ENCODE results near the gene RNF212B. TPM values are rescaled to one million over a fixed set of nuclear protein-coding genes. Genes with fewer than 3 reads are reported as not detected.
"Not testable (repeated sequence)": the region's sequence is repeated elsewhere in the genome, so short reads cannot be mapped to it uniquely, and the experiment has no call there.

The RNF212B gene
- total RNA-seq, 4 donors from 2014 or later, result not detected

DNA sequence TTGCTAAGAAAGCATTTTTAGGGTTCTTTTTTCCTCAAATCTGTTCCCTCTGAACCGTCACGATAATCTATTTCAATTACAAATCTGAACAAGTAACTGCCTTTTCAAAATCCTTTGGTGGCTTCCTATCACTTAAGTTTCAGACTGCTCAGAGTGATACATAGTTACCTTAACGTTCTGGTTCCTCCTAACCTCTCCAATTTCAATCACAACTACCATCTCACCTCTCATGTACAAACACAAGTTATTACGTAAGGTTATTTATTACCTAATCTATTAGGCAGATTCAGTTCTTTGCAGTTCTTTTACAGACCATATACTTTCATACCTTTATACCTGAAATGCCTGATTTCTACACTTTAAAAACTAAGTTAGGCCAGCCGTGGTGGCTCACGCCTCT lies 12.1 kb downstream of the RNF212B start:
- no peak overlapping the region for H3K27ac ChIP-seq
- intact Hi-C loops (cut with DNase I), result no loop called here

DNA sequence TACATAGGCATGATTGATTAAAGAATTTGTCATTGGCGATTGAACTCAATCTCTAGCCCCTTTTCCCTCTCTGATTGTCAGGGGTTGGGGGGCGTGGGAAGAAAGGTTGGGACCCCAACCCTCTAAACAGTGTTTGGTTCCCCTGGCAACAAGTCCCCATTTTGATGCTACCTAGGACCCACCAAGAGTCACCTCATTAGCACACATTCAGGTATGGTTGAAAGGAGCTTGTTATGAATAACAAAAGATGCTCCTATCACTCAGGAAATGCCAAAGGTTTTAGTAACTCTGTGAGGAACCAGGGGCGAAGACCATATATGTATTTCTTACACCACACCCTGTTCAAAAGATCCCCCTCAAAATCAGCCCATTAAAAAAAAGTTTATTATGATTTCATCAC lies 14.3 kb downstream of the RNF212B start:
- H3K36me3 ChIP-seq, result no peaks in the 10 kb centered on the region
- no peaks in the 10 kb centered on the region for H3K4me1 ChIP-seq
- no peaks in the 10 kb centered on the region for H3K9me3 ChIP-seq
- DNase-seq, result no peak
- H3K27me3 ChIP-seq, result peaks cover 0 to 14% (median 0%) of the 10 kb centered on the region in 4 donors
- 39 to 51% methylated on average over 3 of the region's 3 CpGs for WGBS, 2 donors
- intact Hi-C loops (cut with DNase I), result no loop called here
- no peak overlapping the region for H3K27ac ChIP-seq
- no peak for TF ChIP-seq POLR2A (IDR thresholded peaks at IDR 0.05)
- TF ChIP-seq, protein P1, sequence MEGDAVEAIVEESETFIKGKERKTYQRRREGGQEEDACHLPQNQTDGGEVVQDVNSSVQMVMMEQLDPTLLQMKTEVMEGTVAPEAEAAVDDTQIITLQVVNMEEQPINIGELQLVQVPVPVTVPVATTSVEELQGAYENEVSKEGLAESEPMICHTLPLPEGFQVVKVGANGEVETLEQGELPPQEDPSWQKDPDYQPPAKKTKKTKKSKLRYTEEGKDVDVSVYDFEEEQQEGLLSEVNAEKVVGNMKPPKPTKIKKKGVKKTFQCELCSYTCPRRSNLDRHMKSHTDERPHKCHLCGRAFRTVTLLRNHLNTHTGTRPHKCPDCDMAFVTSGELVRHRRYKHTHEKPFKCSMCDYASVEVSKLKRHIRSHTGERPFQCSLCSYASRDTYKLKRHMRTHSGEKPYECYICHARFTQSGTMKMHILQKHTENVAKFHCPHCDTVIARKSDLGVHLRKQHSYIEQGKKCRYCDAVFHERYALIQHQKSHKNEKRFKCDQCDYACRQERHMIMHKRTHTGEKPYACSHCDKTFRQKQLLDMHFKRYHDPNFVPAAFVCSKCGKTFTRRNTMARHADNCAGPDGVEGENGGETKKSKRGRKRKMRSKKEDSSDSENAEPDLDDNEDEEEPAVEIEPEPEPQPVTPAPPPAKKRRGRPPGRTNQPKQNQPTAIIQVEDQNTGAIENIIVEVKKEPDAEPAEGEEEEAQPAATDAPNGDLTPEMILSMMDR (IDR thresholded peaks at IDR 0.05), result no peak
- no peak overlapping the region for H3K4me3 ChIP-seq

More for the DNA sequence above, 12.1 kb downstream of the RNF212B start:
- no peak for TF ChIP-seq POLR2A (IDR thresholded peaks at IDR 0.05)
- TF ChIP-seq, protein P1 (IDR thresholded peaks at IDR 0.05), result no peak
- no peak for DNase-seq
- H3K36me3 ChIP-seq, result no peaks in the 10 kb centered on the region
- H3K27me3 ChIP-seq, result peaks cover 0 to 14% (median 0%) of the 10 kb centered on the region in 4 donors
- no peak overlapping the region for H3K4me3 ChIP-seq
- 80 to 87% methylated on average over 6 of the region's 6 CpGs for whole genome bisulfite sequencing, 2 donors
- no peaks in the 10 kb centered on the region for H3K4me1 ChIP-seq
- H3K9me3 ChIP-seq, result no peaks in the 10 kb centered on the region

DNA sequence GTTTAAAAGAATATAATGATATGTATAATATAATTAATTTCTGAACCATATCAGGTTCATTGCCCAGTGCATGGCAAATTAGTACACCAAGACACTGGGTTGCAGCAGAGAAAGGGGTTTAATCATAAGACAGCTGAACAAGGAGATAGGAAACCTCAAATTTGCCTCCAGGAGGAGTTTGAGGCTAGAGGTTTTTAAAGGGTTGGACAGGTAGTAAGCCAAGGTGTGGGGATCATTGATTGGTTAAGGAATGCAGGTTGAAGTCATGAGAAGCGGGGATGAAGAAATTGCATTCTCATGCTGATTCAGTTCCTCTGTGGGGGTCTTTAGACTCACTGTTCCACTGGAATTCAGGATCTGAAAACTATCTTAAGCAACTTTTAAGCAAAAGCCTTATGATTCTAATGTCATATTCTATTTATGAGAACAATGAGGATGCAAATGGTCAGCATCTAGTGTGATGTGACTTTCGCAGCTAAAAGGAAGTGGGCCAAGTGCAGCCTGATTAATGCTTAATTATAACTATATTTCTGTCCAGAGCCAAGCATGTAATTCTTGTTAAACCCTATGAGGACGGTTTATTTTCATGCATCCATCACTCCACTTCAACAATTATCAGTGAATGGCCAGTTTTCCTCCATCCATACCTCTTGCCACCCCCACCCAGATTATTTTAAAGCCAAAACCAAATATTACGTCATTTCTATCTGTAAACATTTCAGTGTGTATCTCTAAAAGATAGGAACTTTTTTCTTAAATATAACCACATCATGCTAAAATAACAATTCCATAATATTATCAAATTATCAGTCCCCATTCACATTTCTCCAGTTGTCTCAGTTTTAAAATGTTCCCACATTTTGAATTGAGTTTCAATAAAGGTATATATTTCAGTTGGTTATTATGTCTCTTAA lies 14.9 kb downstream of the RNF212B start:
- Histone ChIP-seq H3K27ac (no peak overlapping the region), H3K27me3 (peaks cover 0 to 14% (median 0%) of the 10 kb centered on the region in 4 donors), H3K4me1 (no peaks in the 10 kb centered on the region), H3K4me3 (no peak overlapping the region), H3K9me3 (no peaks in the 10 kb centered on the region), H3K36me3 (no peaks in the 10 kb centered on the region)
- 48 to 65% methylated on average over 4 of the region's 4 CpGs for WGBS, 2 donors
- DNase-seq, result no peak
- no peak for TF ChIP-seq POLR2A (IDR thresholded peaks at IDR 0.05)
- TF ChIP-seq, protein P1 (IDR thresholded peaks at IDR 0.05), result no peak
- intact Hi-C loops (cut with DNase I), result no loop called here

DNA sequence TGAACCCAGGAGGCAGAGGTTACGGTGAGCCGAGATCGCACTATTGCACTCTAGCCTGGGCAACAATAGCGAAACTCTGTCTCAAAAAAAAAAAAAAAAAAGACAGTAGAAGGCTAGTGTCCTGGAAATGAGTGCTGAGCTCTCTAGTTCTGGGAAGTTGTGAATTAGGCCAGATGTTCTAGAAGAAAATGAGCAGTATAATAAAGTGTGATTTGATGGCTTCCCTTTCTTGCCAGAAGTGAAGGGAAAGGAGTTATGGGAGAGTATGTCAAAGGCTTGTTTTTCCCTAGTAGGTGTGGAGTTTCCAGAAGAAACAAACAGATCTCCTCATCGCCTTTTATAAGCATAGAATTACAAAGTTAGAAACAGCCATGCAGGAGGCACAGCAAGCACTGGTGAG lies 20.5 kb downstream of the RNF212B start:
- intact Hi-C loops (cut with DNase I), result no loop called here
- 75 to 78% methylated on average over 5 of the region's 5 CpGs for WGBS, 2 donors
- Histone ChIP-seq H3K27ac (no peak overlapping the region), H3K27me3 (peaks cover 0 to 2% (median 0%) of the 10 kb centered on the region in 4 donors), H3K4me3 (no peak overlapping the region), H3K4me1 (no peaks in the 10 kb centered on the region), H3K9me3 (no peaks in the 10 kb centered on the region), H3K36me3 (no peaks in the 10 kb centered on the region)
- TF ChIP-seq, protein P1 (IDR thresholded peaks at IDR 0.05), result no peak
- no peak for TF ChIP-seq POLR2A (IDR thresholded peaks at IDR 0.05)
- no peak for DNase-seq

DNA sequence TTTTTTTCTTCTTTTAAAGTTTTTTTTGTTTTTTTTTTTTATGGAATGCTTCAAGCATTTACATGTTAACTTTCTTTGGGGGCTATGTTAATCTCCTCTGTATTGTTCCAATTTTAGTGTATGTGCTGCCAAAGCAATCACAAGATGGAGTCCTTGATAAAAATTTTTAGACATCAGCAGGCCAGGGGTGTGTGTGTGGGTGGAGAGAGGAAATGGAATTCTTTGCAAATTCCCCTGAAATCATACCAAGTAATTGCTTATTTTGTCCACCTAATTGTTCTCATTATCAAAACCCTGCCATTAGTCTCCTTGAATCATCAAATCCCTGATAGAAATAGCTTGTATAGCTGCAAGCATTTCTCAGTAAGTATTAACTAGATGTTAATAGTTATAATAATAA lies 21.7 kb downstream of the RNF212B start:
- no peaks in the 10 kb centered on the region for H3K4me1 ChIP-seq
- DNase-seq, result no peak
- TF ChIP-seq POLR2A (IDR thresholded peaks at IDR 0.05), result no peak
- TF ChIP-seq, protein P1 (IDR thresholded peaks at IDR 0.05), result no peak

DNA sequence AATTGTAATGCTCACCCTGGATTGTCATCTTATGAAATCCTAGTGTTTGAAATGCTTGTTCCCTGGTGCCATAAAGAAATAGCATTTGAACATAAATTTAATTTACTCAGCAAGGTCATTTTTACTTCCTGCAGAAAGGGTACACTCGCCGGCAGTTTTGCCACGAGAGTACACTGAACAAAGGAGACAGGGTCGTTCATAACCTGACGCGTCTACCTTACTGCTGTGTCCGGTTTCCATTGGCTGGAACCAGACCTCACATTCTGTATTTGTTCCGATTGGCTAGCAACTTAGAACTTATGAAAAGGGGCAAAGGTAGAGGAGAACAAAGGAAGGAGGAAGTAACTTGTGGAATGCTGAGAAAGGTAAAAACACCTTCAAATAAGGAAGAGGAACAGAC lies 23.1 kb downstream of the RNF212B start:
- intact Hi-C loops (cut with DNase I), result loop anchor here (10.0 kb wide), 1 partner anchor 114 kb away; the partner anchor contains the start of genes CMTM5 and IL25
- not testable (repeated sequence) for H3K27ac ChIP-seq, H3K4me1 ChIP-seq, DNase-seq, H3K9me3 ChIP-seq, H3K27me3 ChIP-seq, H3K4me3 ChIP-seq, H3K36me3 ChIP-seq
- 77 to 82% methylated on average over 8 of the region's 8 CpGs for WGBS, 2 donors

More for the DNA sequence above, 21.7 kb downstream of the RNF212B start:
- no peak overlapping the region for H3K27ac ChIP-seq
- no peaks in the 10 kb centered on the region for H3K36me3 ChIP-seq
- H3K4me3 ChIP-seq, result no peak overlapping the region
- no peaks in the 10 kb centered on the region for H3K9me3 ChIP-seq
- peaks cover 0 to 6% (median 0%) of the 10 kb centered on the region in 4 donors for H3K27me3 ChIP-seq
- intact Hi-C loops (cut with DNase I), result no loop called here
